BLaER1 treated with 17β-estradiol and CSF1 and Interleukin-3, amounts not matched to agents 10 nM and 100 nM (cell line): ENCODE measurements around the gene RNF214.

Source experiments
- H3K27ac ChIP-seq, 11 experiments: shearing (Covaris generic); formaldehyde crosslinking; 2 replicates each; pipeline ENCODE4 v1.8.1; 2022
- H3K27me3 ChIP-seq, 11 experiments: shearing (Covaris generic); formaldehyde crosslinking; 2 replicates each; pipeline ENCODE4 v1.8.1; 2022
- H3K36me3 ChIP-seq, 11 experiments: shearing (Covaris generic); formaldehyde crosslinking; 2 replicates each; pipeline ENCODE4 v1.8.1; 2022
- H3K4me1 ChIP-seq, 10 experiments: shearing (Covaris generic); formaldehyde crosslinking; 2 replicates each; pipeline ENCODE4 v1.8.1; 2022
- H3K4me2 ChIP-seq, 11 experiments: shearing (Covaris generic); formaldehyde crosslinking; 2 replicates each; pipeline ENCODE4 v1.8.1; 2022
- H3K4me3 ChIP-seq, 10 experiments: shearing (Covaris generic); formaldehyde crosslinking; 2 replicates each; pipeline ENCODE4 v1.8.1; 2022
- H3K9ac ChIP-seq, 11 experiments: shearing (Covaris generic); formaldehyde crosslinking; 2 replicates each; pipeline ENCODE4 v1.8.1; 2022
- H3K9me3 ChIP-seq, 11 experiments: shearing (Covaris generic); formaldehyde crosslinking; replicated peaks in 1 of 11; 2 replicates each; pipeline ENCODE4 v1.8.1; 2022
- H4K20me1 ChIP-seq, 11 experiments: shearing (Covaris generic); formaldehyde crosslinking; 2 replicates each; pipeline ENCODE4 v1.8.1; 2022
- Cebpa-rat ChIP-seq, 11 experiments: shearing (Covaris generic); IDR thresholded peaks; 2 replicates each; pipeline ENCODE4 v1.8.1; 2022

RNF214 gene

DNA sequence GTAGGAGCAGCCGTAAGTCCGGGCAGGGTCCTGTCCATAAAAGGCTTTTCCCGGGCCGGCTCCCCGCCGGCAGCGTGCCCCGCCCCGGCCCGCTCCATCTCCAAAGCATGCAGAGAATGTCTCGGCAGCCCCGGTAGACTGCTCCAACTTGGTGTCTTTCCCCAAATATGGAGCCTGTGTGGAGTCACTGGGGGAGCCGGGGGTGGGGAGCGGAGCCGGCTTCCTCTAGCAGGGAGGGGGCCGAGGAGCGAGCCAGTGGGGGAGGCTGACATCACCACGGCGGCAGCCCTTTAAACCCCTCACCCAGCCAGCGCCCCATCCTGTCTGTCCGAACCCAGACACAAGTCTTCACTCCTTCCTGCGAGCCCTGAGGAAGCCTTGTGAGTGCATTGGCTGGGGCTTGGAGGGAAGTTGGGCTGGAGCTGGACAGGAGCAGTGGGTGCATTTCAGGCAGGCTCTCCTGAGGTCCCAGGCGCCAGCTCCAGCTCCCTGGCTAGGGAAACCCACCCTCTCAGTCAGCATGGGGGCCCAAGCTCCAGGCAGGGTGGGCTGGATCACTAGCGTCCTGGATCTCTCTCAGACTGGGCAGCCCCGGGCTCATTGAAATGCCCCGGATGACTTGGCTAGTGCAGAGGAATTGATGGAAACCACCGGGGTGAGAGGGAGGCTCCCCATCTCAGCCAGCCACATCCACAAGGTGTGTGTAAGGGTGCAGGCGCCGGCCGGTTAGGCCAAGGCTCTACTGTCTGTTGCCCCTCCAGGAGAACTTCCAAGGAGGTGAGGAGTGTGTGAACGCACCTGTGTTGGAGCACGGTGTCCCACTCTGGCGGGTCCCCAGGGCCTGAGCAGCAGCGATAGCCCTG is 33.2 kb upstream of the RNF214 start, which contains the start of gene TAGLN:
Gene TAGLN (plus strand): TSS at position 318 of the 863 bp plus-strand sequence. CDS start 3,644 bp downstream, outside the sequence.
- 0 out of 22 replicates have a peak within 1 kb of the TSS, but pooled peaks of 1 of the 11 experiments have one; percentile 15 for H3K9ac ChIP-seq
- peaks cover 21 to 39% (median 24%) of the 10 kb centered on the region in 10 experiments; a peak in 19 of 20 replicates for H3K4me1 ChIP-seq
- peaks cover 0 to 22% (median 0%) of the 10 kb centered on the region in 11 experiments; a peak in 3 of 22 replicates for H4K20me1 ChIP-seq
- H3K27ac ChIP-seq, result no peak within 1 kb of the TSS
- H3K36me3 ChIP-seq, result peaks cover 6 to 66% (median 46%) of the 10 kb centered on the region in 11 experiments; a peak in 18 of 22 replicates
- no peaks in the 10 kb centered on the region for H3K9me3 ChIP-seq
- H3K27me3 ChIP-seq, result no peaks in the 10 kb centered on the region
- no peak for TF ChIP-seq Cebpa-rat (IDR thresholded peaks at IDR 0.05)
- no peak within 1 kb of the TSS for H3K4me2 ChIP-seq
- H3K4me3 ChIP-seq, result no peak within 1 kb of the TSS

DNA sequence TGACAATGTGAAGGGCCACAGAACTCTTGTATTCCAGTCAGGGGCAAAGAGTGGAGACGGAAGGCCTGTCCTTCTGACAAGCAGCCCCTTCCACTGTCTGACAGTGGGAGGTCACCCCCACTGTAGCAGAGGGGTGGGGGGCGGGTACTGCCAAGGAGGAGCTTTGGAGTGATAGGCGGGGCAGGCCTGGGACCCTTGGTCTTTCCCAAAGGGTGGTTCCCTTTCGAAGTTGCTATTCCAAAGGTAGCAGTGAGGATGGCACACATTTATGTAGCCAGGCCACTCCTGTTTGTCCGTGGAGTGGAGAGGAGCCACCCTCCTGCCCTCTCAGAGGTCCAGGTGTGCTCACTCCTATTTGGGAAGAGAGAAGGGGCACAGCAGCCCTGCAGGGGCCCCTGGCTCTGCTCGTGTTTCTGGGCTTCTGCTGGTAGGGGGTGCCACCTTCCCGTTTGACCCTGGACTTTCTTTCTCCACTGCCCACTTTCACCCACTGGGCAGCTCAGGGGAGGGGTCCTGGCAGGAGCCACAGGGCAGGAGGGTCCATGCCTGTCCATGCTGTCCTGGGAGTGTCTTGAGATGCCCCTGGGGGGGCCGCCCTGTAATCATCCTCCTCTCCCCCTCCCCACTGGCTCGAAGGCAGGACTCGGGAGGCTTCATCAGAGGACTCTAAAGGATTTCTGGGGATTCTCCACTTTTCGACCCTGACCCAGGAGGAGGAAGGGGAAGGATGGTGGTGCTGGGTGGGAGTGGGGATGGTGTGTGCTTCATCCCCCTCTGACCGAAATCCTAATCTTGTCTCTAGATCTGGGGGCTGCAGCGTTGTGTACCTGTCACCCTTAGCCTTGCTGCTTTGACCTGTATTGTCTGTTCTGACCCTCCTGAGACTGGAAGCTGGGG is 32.3 kb upstream of the RNF214 start:
- H3K27me3 ChIP-seq, result no peaks in the 10 kb centered on the region
- H3K4me1 ChIP-seq, result peaks cover 18 to 31% (median 22%) of the 10 kb centered on the region in 10 experiments; a peak in 19 of 20 replicates
- no peak overlapping the region for H3K4me3 ChIP-seq
- H3K27ac ChIP-seq, result no peak overlapping the region
- H4K20me1 ChIP-seq, result peaks cover 0 to 25% (median 0%) of the 10 kb centered on the region in 11 experiments; a peak in 3 of 22 replicates
- H3K36me3 ChIP-seq, result peaks cover 15 to 70% (median 49%) of the 10 kb centered on the region in 11 experiments
- TF ChIP-seq Cebpa-rat (IDR thresholded peaks at IDR 0.05), result no peak
- no peak overlapping the region for H3K4me2 ChIP-seq
- H3K9me3 ChIP-seq, result no peaks in the 10 kb centered on the region
- H3K9ac ChIP-seq, result no peak overlapping the region

DNA sequence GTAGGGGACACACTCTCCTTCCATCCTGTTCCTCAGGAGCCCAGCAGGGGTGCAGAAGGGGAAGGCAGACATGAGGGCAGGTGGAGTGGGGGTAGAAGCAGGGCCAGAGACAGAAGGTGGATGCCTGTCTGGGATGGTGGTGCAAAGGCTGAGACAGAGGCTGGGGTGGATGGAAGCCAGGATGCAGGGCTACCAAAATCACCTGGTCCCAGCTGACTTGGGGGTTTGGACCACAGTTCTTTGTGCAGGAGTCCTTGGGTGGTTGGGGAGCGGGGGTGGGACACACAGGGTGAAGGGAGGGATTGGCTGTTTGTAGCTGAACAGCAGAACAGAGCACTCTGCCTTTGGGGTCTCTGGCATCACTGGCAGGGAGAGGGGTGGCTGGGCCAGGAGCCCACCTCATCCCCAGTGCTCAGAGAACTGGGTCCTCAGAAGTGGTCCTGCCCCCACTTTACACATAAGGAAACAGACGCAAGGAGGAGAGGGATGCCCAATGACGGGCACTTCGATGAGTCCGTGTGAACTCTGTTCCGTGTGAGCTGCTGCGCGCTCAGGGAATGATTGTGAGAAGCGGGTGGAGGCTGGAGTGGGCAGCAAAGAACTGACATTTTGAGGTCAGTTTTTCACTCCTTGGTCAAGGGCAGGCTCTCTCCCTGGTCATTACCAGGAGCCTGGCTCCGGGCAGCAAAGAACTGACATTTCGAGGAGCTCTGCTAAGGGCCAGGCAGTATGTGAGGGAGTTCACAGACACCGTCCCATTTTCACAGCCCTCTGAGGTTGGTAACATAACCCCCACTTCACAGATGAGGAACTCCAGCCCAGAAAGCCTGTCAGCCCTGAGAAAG is 31.4 kb upstream of the RNF214 start:
- no peaks in the 10 kb centered on the region for H3K27me3 ChIP-seq
- peak overlapping the region in 4 of 11 experiments; percentile 0 to 29 (median 26); a peak in 4 of 22 replicates for H3K27ac ChIP-seq
- peak overlapping the region in 5 of 11 experiments; percentile 6 to 37 (median 16); a peak in 5 of 22 replicates for H3K4me2 ChIP-seq
- peak overlapping the region in 3 of 11 experiments; percentile 11 to 30 (median 16); a peak in 1 of 22 replicates for H3K9ac ChIP-seq
- H3K4me3 ChIP-seq, result no peak overlapping the region
- no peak for TF ChIP-seq Cebpa-rat (IDR thresholded peaks at IDR 0.05)
- H3K9me3 ChIP-seq, result no peaks in the 10 kb centered on the region
- H3K4me1 ChIP-seq, result peaks cover 11 to 22% (median 13%) of the 10 kb centered on the region in 10 experiments; a peak in 16 of 20 replicates
- H4K20me1 ChIP-seq, result peaks cover 0 to 28% (median 0%) of the 10 kb centered on the region in 11 experiments; a peak in 3 of 22 replicates
- peaks cover 20 to 68% (median 46%) of the 10 kb centered on the region in 11 experiments for H3K36me3 ChIP-seq

DNA sequence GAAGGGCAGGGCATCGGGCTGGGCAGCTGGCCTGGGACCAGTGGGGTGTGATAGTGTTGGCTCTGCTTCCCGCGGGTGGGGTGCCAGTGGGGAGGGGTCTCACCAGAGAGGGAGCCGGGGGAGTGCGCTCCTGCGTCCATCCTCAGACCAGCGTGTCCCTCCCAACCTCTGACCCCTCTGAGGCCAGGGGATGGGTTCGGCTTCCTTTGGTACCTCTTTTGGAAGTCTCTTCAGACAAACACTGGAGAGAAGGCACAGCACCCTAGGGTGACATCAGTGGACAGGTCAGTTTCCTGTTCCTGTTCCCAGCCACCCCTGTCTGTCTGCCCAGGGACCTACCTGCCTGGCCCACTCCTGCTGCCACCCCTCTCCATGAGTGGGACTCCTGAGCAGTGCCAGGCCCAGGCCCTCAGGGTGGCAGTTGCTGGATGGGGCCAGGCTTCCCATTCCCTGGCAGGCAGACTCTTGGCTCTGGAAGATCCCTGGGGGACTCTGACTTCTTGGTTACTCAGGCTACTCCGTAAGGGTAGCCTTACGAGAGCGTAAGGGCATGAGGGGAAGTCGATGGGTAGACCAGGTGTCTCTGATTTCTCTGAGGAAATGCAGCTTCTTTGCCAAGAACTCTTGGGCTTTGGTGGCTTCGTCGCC is 30.7 kb upstream of the RNF214 start:
- no peaks in the 10 kb centered on the region for H3K9me3 ChIP-seq
- peak overlapping the region in 5 of 11 experiments; percentile 0 to 31 (median 29); a peak in 8 of 22 replicates for H3K27ac ChIP-seq
- peaks cover 10 to 19% (median 13%) of the 10 kb centered on the region in 10 experiments; a peak in 15 of 20 replicates for H3K4me1 ChIP-seq
- peak overlapping the region in 4 of 11 experiments; percentile 11 to 38 (median 23); a peak in 2 of 22 replicates for H3K9ac ChIP-seq
- peaks cover 20 to 63% (median 41%) of the 10 kb centered on the region in 11 experiments for H3K36me3 ChIP-seq
- no peak for TF ChIP-seq Cebpa-rat (IDR thresholded peaks at IDR 0.05)
- no peak overlapping the region for H3K4me3 ChIP-seq
- peaks cover 0 to 28% (median 0%) of the 10 kb centered on the region in 11 experiments; a peak in 3 of 22 replicates for H4K20me1 ChIP-seq
- no peaks in the 10 kb centered on the region for H3K27me3 ChIP-seq
- peak overlapping the region in 6 of 11 experiments; percentile 6 to 40 (median 16); a peak in 7 of 22 replicates for H3K4me2 ChIP-seq

DNA sequence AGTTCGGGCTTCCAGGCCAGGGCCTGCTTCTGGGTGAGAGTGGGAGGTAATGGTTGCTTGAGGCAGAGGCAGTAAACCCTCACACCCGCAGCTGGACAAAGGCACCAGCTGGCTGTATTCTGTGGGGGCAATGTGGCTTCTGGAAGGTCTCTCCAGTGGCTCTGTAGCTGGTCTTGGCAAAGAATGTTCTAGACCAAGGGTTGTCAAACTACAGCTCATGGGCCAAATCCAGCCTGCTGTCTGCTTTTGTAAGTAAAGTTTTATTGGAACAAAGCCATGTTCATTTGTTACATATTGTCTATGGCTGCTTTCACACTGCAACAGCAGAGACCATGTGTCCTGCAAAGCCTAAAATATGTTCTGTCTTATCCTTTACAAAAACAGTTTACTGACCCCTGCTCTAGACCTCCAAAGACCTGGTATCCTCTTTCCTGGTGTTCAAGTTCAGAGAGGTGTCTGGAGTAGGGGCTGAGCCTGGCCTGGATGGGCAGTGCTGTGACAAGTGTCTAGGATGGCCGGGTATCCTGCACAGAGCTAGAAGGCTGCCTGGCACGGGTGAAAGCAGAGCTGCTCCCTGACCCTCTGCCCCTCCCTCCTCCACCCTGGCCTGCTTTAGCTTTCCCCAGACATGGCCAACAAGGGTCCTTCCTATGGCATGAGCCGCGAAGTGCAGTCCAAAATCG is 29.9 kb upstream of the RNF214 start:
- H3K36me3 ChIP-seq, result peaks cover 19 to 56% (median 33%) of the 10 kb centered on the region in 11 experiments
- H3K9me3 ChIP-seq, result no peaks in the 10 kb centered on the region
- peaks cover 10 to 19% (median 13%) of the 10 kb centered on the region in 10 experiments; a peak in 15 of 20 replicates for H3K4me1 ChIP-seq
- peak overlapping the region in 2 of 11 experiments; percentile 13 to 37; a peak in 3 of 22 replicates for H3K4me2 ChIP-seq
- H3K4me3 ChIP-seq, result no peak overlapping the region
- peak overlapping the region in 1 of 11 experiments; percentile 38; a peak in 1 of 22 replicates for H3K9ac ChIP-seq
- H3K27me3 ChIP-seq, result no peaks in the 10 kb centered on the region
- no peak for TF ChIP-seq Cebpa-rat (IDR thresholded peaks at IDR 0.05)
- peak overlapping the region in 4 of 11 experiments; percentile 0 to 31 (median 26); a peak in 6 of 22 replicates for H3K27ac ChIP-seq
- peaks cover 0 to 28% (median 0%) of the 10 kb centered on the region in 11 experiments; a peak in 3 of 22 replicates for H4K20me1 ChIP-seq

DNA sequence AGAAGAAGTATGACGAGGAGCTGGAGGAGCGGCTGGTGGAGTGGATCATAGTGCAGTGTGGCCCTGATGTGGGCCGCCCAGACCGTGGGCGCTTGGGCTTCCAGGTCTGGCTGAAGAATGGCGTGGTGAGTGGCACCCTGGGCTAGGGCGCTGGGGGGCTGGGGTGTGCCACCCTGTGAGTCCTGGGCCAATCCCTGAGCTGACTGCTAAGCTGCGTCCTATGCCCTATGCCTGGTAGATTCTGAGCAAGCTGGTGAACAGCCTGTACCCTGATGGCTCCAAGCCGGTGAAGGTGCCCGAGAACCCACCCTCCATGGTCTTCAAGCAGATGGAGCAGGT is 29.4 kb upstream of the RNF214 start:
- H3K4me1 ChIP-seq, result peaks cover 10 to 19% (median 13%) of the 10 kb centered on the region in 10 experiments; a peak in 15 of 20 replicates
- H3K27me3 ChIP-seq, result no peaks in the 10 kb centered on the region
- H3K4me2 ChIP-seq, result no peak overlapping the region
- H3K27ac ChIP-seq, result 0 out of 22 replicates have a peak overlapping the region, but pooled peaks of 1 of the 11 experiments have one; percentile 5
- no peaks in the 10 kb centered on the region for H3K9me3 ChIP-seq
- no peak overlapping the region for H3K4me3 ChIP-seq
- no peak for TF ChIP-seq Cebpa-rat (IDR thresholded peaks at IDR 0.05)
- no peak overlapping the region for H3K9ac ChIP-seq
- H4K20me1 ChIP-seq, result peaks cover 0 to 27% (median 0%) of the 10 kb centered on the region in 11 experiments; a peak in 3 of 22 replicates
- peaks cover 19 to 51% (median 30%) of the 10 kb centered on the region in 11 experiments for H3K36me3 ChIP-seq
